Measurements from ENCODE around the gene NTF4. TPM values are rescaled to one million over a fixed set of nuclear protein-coding genes. Genes with fewer than 3 reads are reported as not detected.
A peak's percentile ranks its signal among the peaks of the same experiment; 100 is the strongest.
"Not testable (repeated sequence)": the region's sequence is repeated elsewhere in the genome, so short reads cannot be mapped to it uniquely, and the experiment has no call there.

NTF4 gene
- total RNA-seq, 1 experiment from 2014 or later = 3.9 TPM

- TF ChIP-seq, protein P1, sequence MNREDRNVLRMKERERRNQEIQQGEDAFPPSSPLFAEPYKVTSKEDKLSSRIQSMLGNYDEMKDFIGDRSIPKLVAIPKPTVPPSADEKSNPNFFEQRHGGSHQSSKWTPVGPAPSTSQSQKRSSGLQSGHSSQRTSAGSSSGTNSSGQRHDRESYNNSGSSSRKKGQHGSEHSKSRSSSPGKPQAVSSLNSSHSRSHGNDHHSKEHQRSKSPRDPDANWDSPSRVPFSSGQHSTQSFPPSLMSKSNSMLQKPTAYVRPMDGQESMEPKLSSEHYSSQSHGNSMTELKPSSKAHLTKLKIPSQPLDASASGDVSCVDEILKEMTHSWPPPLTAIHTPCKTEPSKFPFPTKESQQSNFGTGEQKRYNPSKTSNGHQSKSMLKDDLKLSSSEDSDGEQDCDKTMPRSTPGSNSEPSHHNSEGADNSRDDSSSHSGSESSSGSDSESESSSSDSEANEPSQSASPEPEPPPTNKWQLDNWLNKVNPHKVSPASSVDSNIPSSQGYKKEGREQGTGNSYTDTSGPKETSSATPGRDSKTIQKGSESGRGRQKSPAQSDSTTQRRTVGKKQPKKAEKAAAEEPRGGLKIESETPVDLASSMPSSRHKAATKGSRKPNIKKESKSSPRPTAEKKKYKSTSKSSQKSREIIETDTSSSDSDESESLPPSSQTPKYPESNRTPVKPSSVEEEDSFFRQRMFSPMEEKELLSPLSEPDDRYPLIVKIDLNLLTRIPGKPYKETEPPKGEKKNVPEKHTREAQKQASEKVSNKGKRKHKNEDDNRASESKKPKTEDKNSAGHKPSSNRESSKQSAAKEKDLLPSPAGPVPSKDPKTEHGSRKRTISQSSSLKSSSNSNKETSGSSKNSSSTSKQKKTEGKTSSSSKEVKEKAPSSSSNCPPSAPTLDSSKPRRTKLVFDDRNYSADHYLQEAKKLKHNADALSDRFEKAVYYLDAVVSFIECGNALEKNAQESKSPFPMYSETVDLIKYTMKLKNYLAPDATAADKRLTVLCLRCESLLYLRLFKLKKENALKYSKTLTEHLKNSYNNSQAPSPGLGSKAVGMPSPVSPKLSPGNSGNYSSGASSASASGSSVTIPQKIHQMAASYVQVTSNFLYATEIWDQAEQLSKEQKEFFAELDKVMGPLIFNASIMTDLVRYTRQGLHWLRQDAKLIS (CRISPR knock-in tag; IDR thresholded peaks at IDR 0.05; ENCODE audit: borderline replicate concordance) = no peak
- TF ChIP-seq ZNF219 (CRISPR knock-in tag; IDR thresholded peaks at IDR 0.05; ENCODE audit: borderline replicate concordance) (no peak), HMGA2 (CRISPR knock-in tag; IDR thresholded peaks at IDR 0.05) (no peak), ELF4 (CRISPR knock-in tag; IDR thresholded peaks at IDR 0.05; ENCODE audit: low read depth) (no peak), NR2C2 (CRISPR knock-in tag; IDR thresholded peaks at IDR 0.05) (no peak)
- TF ChIP-seq, protein P2, sequence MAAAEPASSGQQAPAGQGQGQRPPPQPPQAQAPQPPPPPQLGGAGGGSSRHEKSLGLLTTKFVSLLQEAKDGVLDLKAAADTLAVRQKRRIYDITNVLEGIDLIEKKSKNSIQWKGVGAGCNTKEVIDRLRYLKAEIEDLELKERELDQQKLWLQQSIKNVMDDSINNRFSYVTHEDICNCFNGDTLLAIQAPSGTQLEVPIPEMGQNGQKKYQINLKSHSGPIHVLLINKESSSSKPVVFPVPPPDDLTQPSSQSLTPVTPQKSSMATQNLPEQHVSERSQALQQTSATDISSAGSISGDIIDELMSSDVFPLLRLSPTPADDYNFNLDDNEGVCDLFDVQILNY (CRISPR knock-in tag; IDR thresholded peaks at IDR 0.05) = no peak
Measured at GRCh38 chr19:49059053-49059452, 5.6 kb downstream of the NTF4 start (continued).

- no peak overlapping the region for H3K27ac Mint-ChIP-seq
- peaks cover 18% of the 10 kb centered on the region for H3K4me1 Mint-ChIP-seq
- no peaks in the 10 kb centered on the region for H3K36me3 Mint-ChIP-seq
- CTCF ChIA-PET = interaction anchor here (0.9 to 3.5 kb wide), 6 partner anchors 27 to 155 kb away, joined by 3 to 29 read pairs (median 12); partner anchors contain the start of genes CGB2, GYS1 and RUVBL2
- ATAC-seq (no peak; the same call in 1 of the 2 replicates), DNase-seq (ENCODE audit: low spot score) (peak; percentile 52)
- peak overlapping the region; percentile 71 for H3K4me3 Mint-ChIP-seq
- no peaks in the 10 kb centered on the region for H3K9me3 Mint-ChIP-seq
- POLR2A ChIA-PET = no interaction called here
- TF ChIP-seq NFYB (CRISPR knock-in tag; conservative IDR thresholded peaks at IDR 0.05; ENCODE audit: low read depth) = peak; percentile 54
- no peak for TF ChIP-seq ELF4 (CRISPR knock-in tag; IDR thresholded peaks at IDR 0.05; ENCODE audit: low read depth)
- peaks cover 84% of the 10 kb centered on the region for H3K27me3 Mint-ChIP-seq (ENCODE audit: low read depth)
Measured at GRCh38 chr19:49058562-49058961, 6.1 kb downstream of the NTF4 start.

- no peak for TF ChIP-seq MLX (CRISPR knock-in tag; IDR thresholded peaks at IDR 0.05)
- TF ChIP-seq, protein P3, sequence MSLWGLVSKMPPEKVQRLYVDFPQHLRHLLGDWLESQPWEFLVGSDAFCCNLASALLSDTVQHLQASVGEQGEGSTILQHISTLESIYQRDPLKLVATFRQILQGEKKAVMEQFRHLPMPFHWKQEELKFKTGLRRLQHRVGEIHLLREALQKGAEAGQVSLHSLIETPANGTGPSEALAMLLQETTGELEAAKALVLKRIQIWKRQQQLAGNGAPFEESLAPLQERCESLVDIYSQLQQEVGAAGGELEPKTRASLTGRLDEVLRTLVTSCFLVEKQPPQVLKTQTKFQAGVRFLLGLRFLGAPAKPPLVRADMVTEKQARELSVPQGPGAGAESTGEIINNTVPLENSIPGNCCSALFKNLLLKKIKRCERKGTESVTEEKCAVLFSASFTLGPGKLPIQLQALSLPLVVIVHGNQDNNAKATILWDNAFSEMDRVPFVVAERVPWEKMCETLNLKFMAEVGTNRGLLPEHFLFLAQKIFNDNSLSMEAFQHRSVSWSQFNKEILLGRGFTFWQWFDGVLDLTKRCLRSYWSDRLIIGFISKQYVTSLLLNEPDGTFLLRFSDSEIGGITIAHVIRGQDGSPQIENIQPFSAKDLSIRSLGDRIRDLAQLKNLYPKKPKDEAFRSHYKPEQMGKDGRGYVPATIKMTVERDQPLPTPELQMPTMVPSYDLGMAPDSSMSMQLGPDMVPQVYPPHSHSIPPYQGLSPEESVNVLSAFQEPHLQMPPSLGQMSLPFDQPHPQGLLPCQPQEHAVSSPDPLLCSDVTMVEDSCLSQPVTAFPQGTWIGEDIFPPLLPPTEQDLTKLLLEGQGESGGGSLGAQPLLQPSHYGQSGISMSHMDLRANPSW (CRISPR knock-in tag; conservative IDR thresholded peaks at IDR 0.05; ENCODE audit: low read depth) = no peak
- TF ChIP-seq SP1 (CRISPR knock-in tag; conservative IDR thresholded peaks at IDR 0.05) = 0 out of 2 replicates have a peak, but pooled peaks have one; percentile 43
- Mint-ChIP-seq H3K27ac (no peak within 1 kb of the TSS), H3K4me3 (peak within 1 kb of the TSS; percentile 71), H3K27me3 (ENCODE audit: low read depth) (peaks cover 81% of the 10 kb centered on the region), H3K36me3 (no peaks in the 10 kb centered on the region), H3K4me1 (peaks cover 14% of the 10 kb centered on the region), H3K9me3 (no peaks in the 10 kb centered on the region)
- ATAC-seq (peak; percentile 57), DNase-seq (ENCODE audit: low spot score) (peak; percentile 86)
- POLR2A ChIA-PET = interaction anchor here (1.1 to 1.2 kb wide), 2 partner anchors 9 to 40 kb away, joined by 3 to 4 read pairs; no protein-coding TSS in a partner anchor
- CTCF ChIA-PET = interaction anchor here (0.6 to 3.5 kb wide), 16 partner anchors 7 to 489 kb away, joined by 3 to 33 read pairs (median 6); partner anchors contain the start of genes CGB2, GYS1, KCNA7 and NTF4
Measured at GRCh38 chr19:49057636-49058234, 6.9 kb downstream of the NTF4 start, which contains the start of gene CGB7. TSS of gene CGB7 (minus strand) at chr19:49057749. CDS start at chr19:49055375, 2,374 bp downstream.

GRCh38 chr19:49056902-49057596 lies 7.6 kb downstream of the NTF4 start:
- H3K9me3 Mint-ChIP-seq; H3K27ac Mint-ChIP-seq; ATAC-seq; H3K36me3 Mint-ChIP-seq; DNase-seq (ENCODE audit: low spot score): not testable (repeated sequence)
- ChIA-PET POLR2A (interaction anchor here (0.6 to 1.2 kb wide), 4 partner anchors 10 to 208 kb away, joined by 3 to 5 read pairs (median 4); no protein-coding TSS in a partner anchor), CTCF (interaction anchor here (0.6 to 3.5 kb wide), 28 partner anchors 8 to 489 kb away, joined by 3 to 33 read pairs (median 4); partner anchors contain the start of genes CGB2, GYS1, HSD17B14 and KCNA7)
- Mint-ChIP-seq H3K4me1 (peaks cover 14% of the 10 kb centered on the region), H3K4me3 (peak overlapping the region; percentile 71), H3K27me3 (ENCODE audit: low read depth) (peaks cover 77% of the 10 kb centered on the region)
